Measurements from ENCODE around the gene APOL6. TPM values are rescaled to one million over a fixed set of nuclear protein-coding genes. Genes with fewer than 3 reads are reported as not detected.
A peak's percentile ranks its signal among the peaks of the same experiment; 100 is the strongest.

APOL6 gene
- polyA plus RNA-seq, 1 donor from 2014 or later, result 4.9 TPM

- H3K9me3 Mint-ChIP-seq, result no peaks in the 10 kb centered on the region
- H3K36me3 Mint-ChIP-seq, result peaks cover 2% of the 10 kb centered on the region
- peaks cover 2 to 4% (median 2%) of the 10 kb centered on the region in 3 donors for H3K4me1 Mint-ChIP-seq
- no peak overlapping the region for H3K27ac Mint-ChIP-seq
- H3K4me3 Mint-ChIP-seq, result no peak overlapping the region
- peaks cover 29% of the 10 kb centered on the region for H3K27me3 Mint-ChIP-seq
Observed at GRCh38 chr22:35624547-35624946, 23.7 kb upstream of the APOL6 start.

DNA sequence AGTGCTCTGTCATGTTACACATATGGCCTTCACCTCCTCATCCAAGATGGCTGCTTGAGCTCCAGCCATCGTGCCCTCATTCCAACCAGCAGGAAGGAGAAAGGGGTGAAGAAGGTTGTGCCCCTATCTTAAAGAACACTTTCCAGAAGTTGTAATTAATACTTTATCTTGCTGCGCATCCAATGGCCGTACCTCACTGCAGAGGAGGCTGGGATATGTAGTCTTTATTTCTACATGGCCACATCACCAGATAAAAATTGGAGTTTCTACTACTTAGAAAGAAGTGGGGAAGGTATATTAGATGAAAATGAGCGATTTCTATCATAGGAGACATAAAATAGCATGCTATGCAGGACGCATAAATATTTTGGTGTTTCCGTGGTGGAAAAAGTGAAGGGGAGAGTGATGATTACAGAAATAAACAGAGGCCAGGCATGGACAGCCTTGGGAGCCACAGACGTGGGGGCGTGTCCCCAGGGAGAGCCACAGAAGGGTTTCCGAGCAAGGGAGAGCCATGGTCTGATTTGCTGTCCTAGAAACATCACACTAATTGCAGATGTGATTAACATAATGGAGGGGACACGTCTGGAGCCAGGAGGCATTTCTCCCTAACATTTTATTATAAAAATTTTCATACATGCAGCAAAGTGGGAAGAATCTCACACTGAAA is 22.3 kb upstream of the APOL6 start:
- peaks cover 2 to 5% (median 4%) of the 10 kb centered on the region in 3 donors for H3K4me1 Mint-ChIP-seq
- peaks cover 2% of the 10 kb centered on the region for H3K36me3 Mint-ChIP-seq
- no peaks in the 10 kb centered on the region for H3K9me3 Mint-ChIP-seq
- no peak overlapping the region for H3K4me3 Mint-ChIP-seq
- peaks cover 34% of the 10 kb centered on the region for H3K27me3 Mint-ChIP-seq
- H3K27ac Mint-ChIP-seq, result no peak overlapping the region

DNA sequence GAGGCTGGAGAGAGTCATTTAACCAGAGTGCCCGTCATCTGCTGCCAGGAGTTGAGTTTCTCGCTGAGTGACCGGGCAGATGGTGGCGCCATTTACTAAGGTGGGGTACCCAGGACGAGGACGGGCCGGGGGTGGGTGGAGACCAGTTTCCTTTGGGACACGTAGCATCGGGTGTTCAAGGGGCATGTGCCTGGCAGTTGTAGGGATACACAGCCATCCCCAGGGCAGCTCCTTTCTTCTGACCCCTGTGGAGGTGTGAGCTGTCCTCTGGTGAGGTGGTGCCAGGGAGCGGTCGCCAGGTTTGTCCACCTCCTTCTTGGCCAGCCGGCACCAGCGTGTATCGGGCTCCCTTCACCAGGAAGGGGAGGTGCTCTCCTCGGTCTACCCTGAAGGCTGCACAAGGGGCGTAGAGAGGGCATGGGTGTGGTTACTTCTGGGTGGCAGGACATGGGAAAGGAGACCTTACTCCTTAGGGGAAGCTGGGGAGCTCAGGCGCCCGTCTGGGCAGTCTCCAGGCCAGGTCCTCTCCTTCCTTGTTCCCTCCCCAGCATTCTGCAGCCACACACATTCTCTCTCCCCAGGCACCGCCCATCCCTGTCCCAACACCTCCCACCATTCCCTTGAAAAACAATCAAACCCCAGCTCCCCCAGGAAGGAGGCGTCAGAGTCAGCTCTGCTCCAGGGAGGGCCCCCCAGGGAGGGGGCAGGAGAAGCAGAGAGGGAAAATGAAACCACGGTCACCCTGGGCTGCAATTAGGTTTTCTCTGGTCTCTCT is 20.8 kb upstream of the APOL6 start:
- H3K9me3 Mint-ChIP-seq, result no peaks in the 10 kb centered on the region
- peak overlapping the region in 1 of 4 donors; percentile 16 for H3K4me3 Mint-ChIP-seq
- peaks cover 2% of the 10 kb centered on the region for H3K36me3 Mint-ChIP-seq
- peaks cover 34% of the 10 kb centered on the region for H3K27me3 Mint-ChIP-seq
- H3K4me1 Mint-ChIP-seq, result peaks cover 4 to 5% (median 4%) of the 10 kb centered on the region in 3 donors
- no peak overlapping the region for H3K27ac Mint-ChIP-seq

DNA sequence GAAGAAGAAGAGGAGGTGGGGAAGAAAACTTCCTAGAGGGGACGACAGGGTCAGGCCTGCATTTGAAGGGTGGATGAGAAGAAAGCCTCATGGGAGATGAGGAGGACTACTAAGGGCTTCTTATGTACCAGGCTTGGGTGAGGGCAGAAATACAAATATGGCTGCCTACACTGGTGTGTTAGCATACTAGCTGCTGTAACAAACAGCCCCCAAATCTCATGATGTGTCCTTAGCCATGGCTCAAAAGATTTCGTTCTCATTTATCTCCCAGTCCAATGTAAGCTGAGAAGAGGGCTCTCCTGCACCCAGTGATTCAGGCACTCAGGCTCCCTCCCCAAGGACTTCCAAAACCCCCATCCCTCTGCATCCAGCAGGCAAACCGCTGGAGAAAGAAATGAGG is 19.5 kb upstream of the APOL6 start:
- Mint-ChIP-seq H3K36me3 (no peaks in the 10 kb centered on the region), H3K9me3 (no peaks in the 10 kb centered on the region), H3K27me3 (peaks cover 31% of the 10 kb centered on the region), H3K27ac (no peak overlapping the region), H3K4me1 (peaks cover 2 to 4% (median 2%) of the 10 kb centered on the region in 3 donors), H3K4me3 (no peak overlapping the region)

DNA sequence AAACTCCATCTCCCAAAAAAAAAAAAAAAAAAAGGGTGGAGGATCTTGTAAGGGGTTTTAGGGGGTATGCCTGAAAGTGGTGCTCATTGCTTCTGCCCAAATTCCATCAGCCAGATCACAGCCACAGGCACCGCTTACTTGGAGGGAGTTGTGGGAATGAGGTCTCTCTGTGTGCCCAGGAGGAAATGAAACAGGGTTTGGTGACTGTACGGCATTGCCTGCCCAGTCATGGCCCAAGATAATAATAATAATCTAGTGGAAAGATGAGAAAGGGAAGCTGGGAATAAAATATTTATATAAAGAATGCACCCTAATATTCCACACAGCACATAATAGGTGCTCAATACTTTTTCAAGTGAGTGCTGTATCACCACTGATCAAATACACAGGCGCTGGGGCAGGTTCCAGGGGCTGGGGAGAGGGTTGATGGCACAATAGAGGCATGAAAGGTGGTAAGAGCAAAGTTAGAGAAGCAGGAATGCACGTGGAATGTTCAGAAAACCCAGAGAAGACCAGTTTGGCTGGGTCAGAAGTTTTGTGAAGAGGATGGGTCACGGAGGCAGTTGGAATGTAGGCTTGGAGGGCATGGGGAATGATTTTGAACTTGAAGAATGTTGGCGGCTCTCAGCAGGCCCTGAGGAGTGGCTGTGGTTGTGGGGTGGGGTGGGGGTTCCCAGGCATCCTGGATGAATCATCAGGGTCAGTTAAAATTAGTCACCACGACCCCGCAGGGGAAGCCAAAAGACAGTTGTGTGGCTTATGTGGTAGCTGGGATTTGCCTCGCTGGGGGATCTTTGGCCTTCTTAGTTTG is 18.6 kb upstream of the APOL6 start:
- Mint-ChIP-seq H3K4me1 (peaks cover 2 to 4% (median 2%) of the 10 kb centered on the region in 3 donors), H3K27ac (no peak overlapping the region), H3K27me3 (peaks cover 31% of the 10 kb centered on the region)

DNA sequence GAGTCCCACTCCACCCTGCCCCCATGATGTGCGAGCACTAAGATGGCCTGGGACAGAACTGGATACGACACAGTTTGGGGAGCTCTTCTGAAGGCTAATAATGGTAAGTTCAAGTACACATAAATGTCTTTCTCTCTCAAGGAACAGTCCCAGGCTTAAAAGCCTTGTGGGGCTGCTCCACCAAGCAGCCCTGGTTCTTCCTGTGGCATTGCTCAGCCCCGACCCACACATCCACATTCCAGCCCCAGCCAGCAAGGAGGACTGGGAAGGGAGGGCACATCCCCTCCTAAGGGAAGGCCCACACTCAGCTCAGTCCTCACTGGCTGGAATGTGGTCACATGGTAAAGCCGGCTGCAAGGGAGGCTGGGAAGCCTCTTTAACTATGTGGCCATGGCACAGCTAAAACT is 17.9 kb upstream of the APOL6 start:
- Mint-ChIP-seq H3K4me3 (no peak overlapping the region), H3K36me3 (no peaks in the 10 kb centered on the region), H3K27ac (peak overlapping the region in 1 of 3 donors; percentile 58), H3K27me3 (peaks cover 31% of the 10 kb centered on the region), H3K9me3 (peaks cover 0 to 4% (median 0%) of the 10 kb centered on the region in 3 donors), H3K4me1 (peaks cover 2 to 4% (median 2%) of the 10 kb centered on the region in 3 donors)

More for the DNA sequence above, 18.6 kb upstream of the APOL6 start:
- H3K4me3 Mint-ChIP-seq, result no peak overlapping the region
- no peaks in the 10 kb centered on the region for H3K9me3 Mint-ChIP-seq
- no peaks in the 10 kb centered on the region for H3K36me3 Mint-ChIP-seq

DNA sequence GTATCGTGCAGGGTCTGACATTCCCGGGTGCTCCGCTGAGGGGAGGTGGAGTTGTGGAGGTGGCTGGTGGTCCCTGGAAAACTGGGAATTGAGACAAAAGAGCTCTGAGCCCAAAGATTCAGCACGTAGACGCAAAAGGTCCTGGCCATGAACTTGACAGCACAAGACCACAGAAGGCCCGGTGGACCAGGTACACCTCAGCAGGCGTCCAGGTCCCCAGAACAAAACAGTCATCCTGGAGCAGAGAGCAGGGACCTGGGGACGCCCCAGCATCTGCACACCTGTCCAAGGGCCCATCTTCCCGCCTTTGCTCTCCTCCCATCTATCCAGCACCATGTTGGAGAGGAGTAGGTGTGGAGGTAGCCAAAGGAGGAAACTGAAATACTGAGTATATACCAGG is 17.4 kb upstream of the APOL6 start:
- H3K9me3 Mint-ChIP-seq, result peaks cover 0 to 4% (median 0%) of the 10 kb centered on the region in 3 donors
- no peaks in the 10 kb centered on the region for H3K36me3 Mint-ChIP-seq
- H3K27ac Mint-ChIP-seq, result peak overlapping the region in 1 of 3 donors; percentile 58
- H3K27me3 Mint-ChIP-seq, result peaks cover 26% of the 10 kb centered on the region
- peaks cover 1 to 2% (median 2%) of the 10 kb centered on the region in 3 donors for H3K4me1 Mint-ChIP-seq
- H3K4me3 Mint-ChIP-seq, result no peak overlapping the region

- Mint-ChIP-seq H3K4me3 (no peak overlapping the region), H3K27ac (no peak overlapping the region), H3K9me3 (peaks cover 0 to 4% (median 0%) of the 10 kb centered on the region in 3 donors), H3K27me3 (peaks cover 20% of the 10 kb centered on the region), H3K4me1 (peaks cover 0 to 2% (median 2%) of the 10 kb centered on the region in 3 donors), H3K36me3 (no peaks in the 10 kb centered on the region)
Observed at GRCh38 chr22:35631597-35631996, 16.6 kb upstream of the APOL6 start.

DNA sequence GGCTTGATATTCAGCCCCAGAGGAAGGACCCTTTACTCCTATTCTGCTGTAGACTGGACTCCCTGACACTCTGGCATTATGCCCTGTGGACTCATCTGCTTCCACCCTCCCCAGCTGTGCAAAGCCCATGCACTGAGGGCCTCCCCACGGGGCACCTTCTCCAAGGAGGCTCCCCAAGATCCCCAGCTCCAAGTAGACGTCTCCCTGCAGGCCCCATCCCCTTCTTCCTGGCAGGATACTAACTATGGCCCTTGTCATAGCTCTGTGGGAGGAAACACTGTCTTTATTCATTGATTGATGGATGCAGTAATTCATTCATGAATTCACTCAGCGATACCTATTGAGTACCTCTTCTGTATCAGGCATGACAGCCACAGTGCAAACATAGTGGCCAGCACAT is 15.3 kb upstream of the APOL6 start:
- Mint-ChIP-seq H3K9me3 (peaks cover 0 to 4% (median 0%) of the 10 kb centered on the region in 3 donors), H3K27ac (no peak overlapping the region), H3K4me3 (no peak overlapping the region), H3K4me1 (peaks cover 0 to 2% (median 2%) of the 10 kb centered on the region in 3 donors), H3K27me3 (peaks cover 11% of the 10 kb centered on the region), H3K36me3 (no peaks in the 10 kb centered on the region)

- peaks cover 0 to 2% (median 2%) of the 10 kb centered on the region in 3 donors for H3K4me1 Mint-ChIP-seq
- H3K27me3 Mint-ChIP-seq, result peaks cover 10% of the 10 kb centered on the region
- H3K27ac Mint-ChIP-seq, result no peak overlapping the region
- H3K36me3 Mint-ChIP-seq, result no peaks in the 10 kb centered on the region
- peaks cover 0 to 4% (median 2%) of the 10 kb centered on the region in 3 donors for H3K9me3 Mint-ChIP-seq
- no peak overlapping the region for H3K4me3 Mint-ChIP-seq
Observed at GRCh38 chr22:35633520-35633919, 14.7 kb upstream of the APOL6 start.

- H3K9me3 Mint-ChIP-seq, result peaks cover 0 to 4% (median 2%) of the 10 kb centered on the region in 3 donors
- peaks cover 10% of the 10 kb centered on the region for H3K27me3 Mint-ChIP-seq
- no peaks in the 10 kb centered on the region for H3K36me3 Mint-ChIP-seq
- H3K4me1 Mint-ChIP-seq, result peaks cover 0 to 2% (median 2%) of the 10 kb centered on the region in 3 donors
- H3K27ac Mint-ChIP-seq, result no peak overlapping the region
- H3K4me3 Mint-ChIP-seq, result no peak overlapping the region
Observed at GRCh38 chr22:35634015-35634414, 14.2 kb upstream of the APOL6 start.

- peaks cover 0 to 2% (median 0%) of the 10 kb centered on the region in 3 donors for H3K4me1 Mint-ChIP-seq
- peaks cover 5% of the 10 kb centered on the region for H3K27me3 Mint-ChIP-seq
- H3K36me3 Mint-ChIP-seq, result no peaks in the 10 kb centered on the region
- H3K27ac Mint-ChIP-seq, result no peak overlapping the region
- H3K4me3 Mint-ChIP-seq, result no peak overlapping the region
- peaks cover 0 to 4% (median 2%) of the 10 kb centered on the region in 3 donors for H3K9me3 Mint-ChIP-seq
Observed at GRCh38 chr22:35634943-35635540, 13.2 kb upstream of the APOL6 start.

DNA sequence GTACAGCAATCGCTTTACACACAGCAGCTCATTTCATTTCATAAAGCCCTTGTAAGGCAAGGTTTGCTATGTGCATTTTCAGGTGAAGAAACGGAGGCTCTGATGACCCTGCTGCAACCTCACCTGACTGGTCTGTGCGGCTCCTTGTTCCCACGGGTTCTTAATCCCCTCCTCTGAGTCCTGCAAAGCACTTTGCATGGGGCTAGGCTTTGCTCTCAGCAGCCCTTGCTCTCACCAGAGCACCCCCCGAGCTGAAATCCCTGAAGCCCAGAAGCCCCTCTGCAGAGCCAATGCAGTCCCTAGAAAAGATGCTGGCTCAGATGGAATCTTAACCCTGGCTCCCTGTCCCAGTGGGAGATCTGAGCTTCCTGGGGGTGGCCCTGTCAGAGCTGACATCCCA is 11.0 kb upstream of the APOL6 start:
- H3K27ac Mint-ChIP-seq, result no peak overlapping the region
- H3K9me3 Mint-ChIP-seq, result peaks cover 0 to 4% (median 2%) of the 10 kb centered on the region in 3 donors
- no peaks in the 10 kb centered on the region for H3K36me3 Mint-ChIP-seq
- no peak overlapping the region for H3K4me3 Mint-ChIP-seq
- H3K27me3 Mint-ChIP-seq, result peaks cover 2% of the 10 kb centered on the region
- H3K4me1 Mint-ChIP-seq, result no peaks in the 10 kb centered on the region

GRCh38 chr22:35638001-35638400 is 10.2 kb upstream of the APOL6 start:
- H3K27ac Mint-ChIP-seq, result no peak overlapping the region
- H3K9me3 Mint-ChIP-seq, result peaks cover 0 to 4% (median 2%) of the 10 kb centered on the region in 3 donors
- no peak overlapping the region for H3K4me3 Mint-ChIP-seq
- H3K4me1 Mint-ChIP-seq, result no peaks in the 10 kb centered on the region
- H3K36me3 Mint-ChIP-seq, result no peaks in the 10 kb centered on the region
- H3K27me3 Mint-ChIP-seq, result peaks cover 2% of the 10 kb centered on the region
